Neural cell (in vitro differentiated cells): ENCODE measurements around the gene GPR142.

Experiments used
- POLR2AphosphoS5 ChIP-seq: IDR thresholded peaks from 2 replicates; pipeline ENCODE4 v1.6.1; 2012
- RAD21 ChIP-seq: fragments of 450-650 bp; conservative IDR thresholded peaks from 2 replicates; pipeline ENCODE4 v1.6.1; 2014; ENCODE audit warnings: antibody characterized with exemption, mild to moderate bottlenecking, moderate library complexity
- TF ChIP-seq, protein P1 (sequence below): IDR thresholded peaks from 2 replicates; pipeline ENCODE4 v1.6.1; 2012; ENCODE audit warnings: borderline replicate concordance
- TF ChIP-seq, protein P2 (sequence below): fragments of 450-650 bp; IDR thresholded peaks from 2 replicates; pipeline ENCODE4 v1.5.1; 2014; ENCODE audit warnings: antibody characterized with exemption, mild to moderate bottlenecking, moderate library complexity; ENCODE audit not compliant: poor library complexity, severe bottlenecking

DNA sequence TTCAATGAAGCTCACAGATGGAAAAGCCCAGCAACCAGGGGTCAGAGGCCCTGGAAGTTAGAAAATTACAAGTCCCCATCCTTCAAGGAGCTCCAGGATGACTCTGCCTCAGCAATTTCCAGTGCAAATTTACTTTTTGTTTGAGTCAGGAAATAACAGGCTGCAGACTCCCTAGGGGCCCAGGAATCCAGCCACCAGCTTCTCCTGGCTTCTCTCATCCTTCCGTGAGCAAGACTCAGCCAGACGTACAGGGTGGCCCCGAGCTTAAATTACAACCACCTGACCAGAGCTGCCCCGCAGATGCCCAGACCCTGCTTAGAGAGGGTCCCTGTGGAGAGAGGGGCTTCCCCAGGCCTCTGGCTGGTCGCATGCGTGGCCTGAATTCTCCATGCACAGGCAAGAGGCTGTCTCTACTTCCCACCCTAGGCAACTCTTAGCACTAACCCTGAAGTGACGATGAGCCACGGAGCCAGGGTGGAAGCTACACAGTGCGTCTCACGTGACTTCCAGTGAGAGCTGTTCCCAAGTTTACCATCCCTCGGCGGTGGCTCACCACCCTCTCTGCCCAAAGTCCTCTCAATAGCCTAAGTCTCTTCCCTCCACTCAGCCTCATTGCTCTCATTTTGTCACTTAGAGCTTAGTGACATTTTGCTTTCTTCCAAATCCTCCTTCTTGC is 27.1 kb downstream of the GPR142 start:
- TF ChIP-seq POLR2AphosphoS5 (no peak), RAD21 (no peak)
- TF ChIP-seq, protein P1, sequence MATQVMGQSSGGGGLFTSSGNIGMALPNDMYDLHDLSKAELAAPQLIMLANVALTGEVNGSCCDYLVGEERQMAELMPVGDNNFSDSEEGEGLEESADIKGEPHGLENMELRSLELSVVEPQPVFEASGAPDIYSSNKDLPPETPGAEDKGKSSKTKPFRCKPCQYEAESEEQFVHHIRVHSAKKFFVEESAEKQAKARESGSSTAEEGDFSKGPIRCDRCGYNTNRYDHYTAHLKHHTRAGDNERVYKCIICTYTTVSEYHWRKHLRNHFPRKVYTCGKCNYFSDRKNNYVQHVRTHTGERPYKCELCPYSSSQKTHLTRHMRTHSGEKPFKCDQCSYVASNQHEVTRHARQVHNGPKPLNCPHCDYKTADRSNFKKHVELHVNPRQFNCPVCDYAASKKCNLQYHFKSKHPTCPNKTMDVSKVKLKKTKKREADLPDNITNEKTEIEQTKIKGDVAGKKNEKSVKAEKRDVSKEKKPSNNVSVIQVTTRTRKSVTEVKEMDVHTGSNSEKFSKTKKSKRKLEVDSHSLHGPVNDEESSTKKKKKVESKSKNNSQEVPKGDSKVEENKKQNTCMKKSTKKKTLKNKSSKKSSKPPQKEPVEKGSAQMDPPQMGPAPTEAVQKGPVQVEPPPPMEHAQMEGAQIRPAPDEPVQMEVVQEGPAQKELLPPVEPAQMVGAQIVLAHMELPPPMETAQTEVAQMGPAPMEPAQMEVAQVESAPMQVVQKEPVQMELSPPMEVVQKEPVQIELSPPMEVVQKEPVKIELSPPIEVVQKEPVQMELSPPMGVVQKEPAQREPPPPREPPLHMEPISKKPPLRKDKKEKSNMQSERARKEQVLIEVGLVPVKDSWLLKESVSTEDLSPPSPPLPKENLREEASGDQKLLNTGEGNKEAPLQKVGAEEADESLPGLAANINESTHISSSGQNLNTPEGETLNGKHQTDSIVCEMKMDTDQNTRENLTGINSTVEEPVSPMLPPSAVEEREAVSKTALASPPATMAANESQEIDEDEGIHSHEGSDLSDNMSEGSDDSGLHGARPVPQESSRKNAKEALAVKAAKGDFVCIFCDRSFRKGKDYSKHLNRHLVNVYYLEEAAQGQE = no peak
- TF ChIP-seq, protein P2, sequence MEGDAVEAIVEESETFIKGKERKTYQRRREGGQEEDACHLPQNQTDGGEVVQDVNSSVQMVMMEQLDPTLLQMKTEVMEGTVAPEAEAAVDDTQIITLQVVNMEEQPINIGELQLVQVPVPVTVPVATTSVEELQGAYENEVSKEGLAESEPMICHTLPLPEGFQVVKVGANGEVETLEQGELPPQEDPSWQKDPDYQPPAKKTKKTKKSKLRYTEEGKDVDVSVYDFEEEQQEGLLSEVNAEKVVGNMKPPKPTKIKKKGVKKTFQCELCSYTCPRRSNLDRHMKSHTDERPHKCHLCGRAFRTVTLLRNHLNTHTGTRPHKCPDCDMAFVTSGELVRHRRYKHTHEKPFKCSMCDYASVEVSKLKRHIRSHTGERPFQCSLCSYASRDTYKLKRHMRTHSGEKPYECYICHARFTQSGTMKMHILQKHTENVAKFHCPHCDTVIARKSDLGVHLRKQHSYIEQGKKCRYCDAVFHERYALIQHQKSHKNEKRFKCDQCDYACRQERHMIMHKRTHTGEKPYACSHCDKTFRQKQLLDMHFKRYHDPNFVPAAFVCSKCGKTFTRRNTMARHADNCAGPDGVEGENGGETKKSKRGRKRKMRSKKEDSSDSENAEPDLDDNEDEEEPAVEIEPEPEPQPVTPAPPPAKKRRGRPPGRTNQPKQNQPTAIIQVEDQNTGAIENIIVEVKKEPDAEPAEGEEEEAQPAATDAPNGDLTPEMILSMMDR = no peak
